Natural killer cell (primary cell): ENCODE measurements around the gene ALDOC. TPM values are rescaled to one million over a fixed set of nuclear protein-coding genes. Genes with fewer than 3 reads are reported as not detected.

ENCODE experiments used
- ATAC-seq, 3 donors: fragments of 150-1000 bp in 2 of 3; fragments of 200-7000 bp in 1 of 3; cut with Tn5 transposase; 1 replicate in 1 of 3; 2 replicates in 2 of 3; pipeline ENCODE4 v1.10.0; 2021; ENCODE audit warnings: mild to moderate bottlenecking in 2 of 3, moderate library complexity in 2 of 3
- DNase-seq, 2 donors: peaks; one replicate each; pipeline versions ENCODE4 v3.0.0 to v3.0.0-alpha.2; 2013 to 2021; ENCODE audit warnings: mixed read lengths in 1 of 2
- H3K27ac ChIP-seq: one replicate; pipeline ENCODE4 v1.5.1; 2013; ENCODE audit warnings: mild to moderate bottlenecking, low read length
- H3K27me3 ChIP-seq: one replicate; pipeline ENCODE4 v1.6.1; 2013; ENCODE audit warnings: low read length; ENCODE audit not compliant: control insufficient read depth, insufficient read depth
- H3K36me3 ChIP-seq: one replicate; pipeline ENCODE4 v1.6.1; 2013; ENCODE audit warnings: low read length; ENCODE audit not compliant: control insufficient read depth, insufficient read depth
- H3K4me1 ChIP-seq: one replicate; pipeline ENCODE4 v1.6.1; 2013; ENCODE audit warnings: low read length; ENCODE audit not compliant: control insufficient read depth, insufficient read depth
- H3K4me3 ChIP-seq: one replicate; pipeline ENCODE4 v1.5.1; 2013; ENCODE audit warnings: low read length
- H3K9me3 ChIP-seq: one replicate; pipeline ENCODE4 v1.6.1; 2013; ENCODE audit warnings: low read length; ENCODE audit not compliant: control insufficient read depth, insufficient read depth
- H3K27ac Mint-ChIP-seq, 2 donors: one replicate each; pipeline ENCODE4 v1.8.0; 2022; ENCODE audit warnings: mild to moderate bottlenecking in 2 of 2, mixed read lengths in 2 of 2, moderate library complexity in 1 of 2
- H3K27me3 Mint-ChIP-seq, 2 donors: one replicate each; pipeline ENCODE4 v1.8.0; 2022; ENCODE audit warnings: low read depth in 2 of 2, mixed read lengths in 2 of 2
- H3K36me3 Mint-ChIP-seq: one replicate; pipeline ENCODE4 v1.8.0; 2022; ENCODE audit warnings: mixed read lengths
- H3K4me1 Mint-ChIP-seq, 2 donors: one replicate each; pipeline ENCODE4 v1.8.0; 2022; ENCODE audit warnings: mixed read lengths in 2 of 2
- H3K4me3 Mint-ChIP-seq: one replicate; pipeline ENCODE4 v1.8.0; 2022; ENCODE audit warnings: mild to moderate bottlenecking, moderate library complexity, mixed read lengths
- H3K9me3 Mint-ChIP-seq, 2 donors: one replicate each; pipeline ENCODE4 v1.8.0; 2022; ENCODE audit warnings: mixed read lengths in 2 of 2
- CTCF ChIP-seq: fragments of 200-600 bp; IDR thresholded peaks from one replicate; pipeline ENCODE4 v1.8.0; 2022; ENCODE audit warnings: antibody characterized with exemption
- WGBS: methylation state at CpG from one replicate; pipeline ENCODE4 v1.1.7; 2013; ENCODE audit warnings: missing lambda C conversion rate; ENCODE audit not compliant: insufficient coverage; 5-methylcytosine and 5-hydroxymethylcytosine counted together
- intact Hi-C: fragments of 100-400 bp; cut with micrococcal nuclease; formaldehyde crosslinking; loops from one replicate; pipeline ENCODE4 v1.14.2; 2022
- total RNA-seq, 4 donors: library from RNA; stranded (reverse); fragments of 120-200 nt in 1 of 4; gene quantifications; one replicate each; pipeline versions ENCODE4 v1.2.3 to v1.2.4, GENCODE V29; 2013 to 2022

ALDOC gene
- total RNA-seq, 3 donors from 2014 or later (not counting 1 experiment from before 2014, with no cell fraction given): 18.2 to 25.4 (median 23.0) TPM

GRCh38 chr17:28575126-28575795, 1.4 kb downstream of the ALDOC start:
- Mint-ChIP-seq H3K4me3 (no peak overlapping the region), H3K36me3 (no peaks in the 10 kb centered on the region), H3K27ac (no peak overlapping the region), H3K9me3 (no peaks in the 10 kb centered on the region), H3K27me3 (no peaks in the 10 kb centered on the region), H3K4me1 (peaks cover 35 to 40% of the 10 kb centered on the region in 2 donors)
- WGBS: 97% methylated on average over 14 of the region's 14 CpGs
- ATAC-seq (no peak), DNase-seq (no peak)
- Histone ChIP-seq H3K36me3 (no peaks in the 10 kb centered on the region), H3K27ac (no peak overlapping the region), H3K4me1 (peaks cover 35% of the 10 kb centered on the region), H3K9me3 (no peaks in the 10 kb centered on the region), H3K27me3 (no peaks in the 10 kb centered on the region), H3K4me3 (no peak overlapping the region)
- intact Hi-C loops: no loop called here
- no peak for TF ChIP-seq CTCF

- no peaks in the 10 kb centered on the region for H3K27me3 Mint-ChIP-seq
- WGBS: 94% methylated on average over 7 of the region's 7 CpGs
- no peak overlapping the region for H3K4me3 Mint-ChIP-seq
- no peak for ATAC-seq
- peak in 1 of 2 donors; percentile 40 for DNase-seq
- peaks cover 43 to 48% of the 10 kb centered on the region in 2 donors for H3K4me1 Mint-ChIP-seq
- no peak overlapping the region for H3K27ac ChIP-seq
- H3K36me3 Mint-ChIP-seq: no peaks in the 10 kb centered on the region
- no peaks in the 10 kb centered on the region for H3K27me3 ChIP-seq
- intact Hi-C loops: no loop called here
- H3K36me3 ChIP-seq: no peaks in the 10 kb centered on the region
- peaks cover 38% of the 10 kb centered on the region for H3K4me1 ChIP-seq
- no peaks in the 10 kb centered on the region for H3K9me3 Mint-ChIP-seq
- TF ChIP-seq CTCF: no peak
- no peak overlapping the region for H3K27ac Mint-ChIP-seq
- no peaks in the 10 kb centered on the region for H3K9me3 ChIP-seq
- no peak overlapping the region for H3K4me3 ChIP-seq
Measured at GRCh38 chr17:28574526-28574925, 2.2 kb downstream of the ALDOC start.

GRCh38 chr17:28573966-28574480, 2.7 kb downstream of the ALDOC start:
- DNase-seq: no peak
- H3K9me3 Mint-ChIP-seq: no peaks in the 10 kb centered on the region
- Histone ChIP-seq H3K4me3 (no peak overlapping the region), H3K36me3 (no peaks in the 10 kb centered on the region), H3K27me3 (no peaks in the 10 kb centered on the region), H3K27ac (no peak overlapping the region), H3K9me3 (no peaks in the 10 kb centered on the region), H3K4me1 (peaks cover 38% of the 10 kb centered on the region)
- H3K36me3 Mint-ChIP-seq: no peaks in the 10 kb centered on the region
- no peak overlapping the region for H3K4me3 Mint-ChIP-seq
- no peak for TF ChIP-seq CTCF
- H3K27me3 Mint-ChIP-seq: no peaks in the 10 kb centered on the region
- 98% methylated on average over 6 of the region's 6 CpGs for WGBS
- peaks cover 45 to 50% of the 10 kb centered on the region in 2 donors for H3K4me1 Mint-ChIP-seq
- no peak overlapping the region for H3K27ac Mint-ChIP-seq
- no peak for ATAC-seq
- intact Hi-C loops: no loop called here

GRCh38 chr17:28573521-28573920, 3.2 kb downstream of the ALDOC start:
- no peak overlapping the region for H3K4me3 ChIP-seq
- WGBS: 95% methylated on average over 9 of the region's 9 CpGs
- no peak overlapping the region for H3K27ac Mint-ChIP-seq
- H3K4me1 Mint-ChIP-seq: peaks cover 48 to 51% of the 10 kb centered on the region in 2 donors
- no peaks in the 10 kb centered on the region for H3K27me3 Mint-ChIP-seq
- ATAC-seq: no peak
- H3K4me1 ChIP-seq: peaks cover 38% of the 10 kb centered on the region
- H3K27me3 ChIP-seq: no peaks in the 10 kb centered on the region
- H3K36me3 ChIP-seq: no peaks in the 10 kb centered on the region
- DNase-seq: no peak
- no peaks in the 10 kb centered on the region for H3K36me3 Mint-ChIP-seq
- TF ChIP-seq CTCF: no peak
- H3K9me3 Mint-ChIP-seq: no peaks in the 10 kb centered on the region
- H3K27ac ChIP-seq: no peak overlapping the region
- intact Hi-C loops: no loop called here
- no peak overlapping the region for H3K4me3 Mint-ChIP-seq
- no peaks in the 10 kb centered on the region for H3K9me3 ChIP-seq
